Liver (tissue), 9 donors: ENCODE results near the gene CHMP5. TPM values are rescaled to one million over a fixed set of nuclear protein-coding genes. Genes with fewer than 3 reads are reported as not detected.

Experiments
- DNase-seq: peaks from one replicate; pipeline ENCODE4 v3.0.0-alpha.2; 2017; ENCODE audit warnings: low spot score
- H3K27ac ChIP-seq, 2 donors: one replicate each; pipeline ENCODE4 v1.7.0; 2013; ENCODE audit warnings: inconsistent platforms in 2 of 2, low read length in 2 of 2, control low read depth in 1 of 2, low read depth in 1 of 2, mild to moderate bottlenecking in 1 of 2
- H3K27me3 ChIP-seq, 4 donors: one replicate each; pipeline versions ENCODE4 v1.6.1 to v1.7.0; 2013; ENCODE audit warnings: low read length in 3 of 4, inconsistent platforms in 1 of 4, mild to moderate bottlenecking in 1 of 4, moderate library complexity in 1 of 4; ENCODE audit not compliant: control insufficient read depth in 4 of 4, insufficient read depth in 4 of 4
- H3K36me3 ChIP-seq, 4 donors: one replicate each; pipeline versions ENCODE4 v1.6.1 to v1.7.0; 2013; ENCODE audit warnings: low read length in 3 of 4, mild to moderate bottlenecking in 3 of 4, low read depth in 1 of 4, moderate library complexity in 1 of 4; ENCODE audit not compliant: control insufficient read depth in 4 of 4, insufficient read depth in 3 of 4
- H3K4me1 ChIP-seq, 4 donors: one replicate each; pipeline versions ENCODE4 v1.6.1 to v1.7.0; 2013; ENCODE audit warnings: low read length in 3 of 4, mild to moderate bottlenecking in 3 of 4, moderate library complexity in 1 of 4; ENCODE audit not compliant: control insufficient read depth in 4 of 4, insufficient read depth in 4 of 4
- H3K4me3 ChIP-seq, 3 donors: one replicate each; pipeline versions ENCODE4 v1.6.1 to v1.7.0; 2013; ENCODE audit warnings: low read length in 3 of 3, control low read depth in 1 of 3, low read depth in 1 of 3, mild to moderate bottlenecking in 1 of 3
- H3K9ac ChIP-seq, 2 donors: one replicate each; pipeline ENCODE4 v1.7.0; 2013; ENCODE audit warnings: low read length in 2 of 2, mild to moderate bottlenecking in 2 of 2, moderate library complexity in 2 of 2, control low read depth in 1 of 2, low read depth in 1 of 2
- H3K9me3 ChIP-seq, 4 donors: one replicate each; pipeline versions ENCODE4 v1.6.1 to v1.7.0; 2013; ENCODE audit warnings: low read length in 3 of 4; ENCODE audit not compliant: control insufficient read depth in 4 of 4
- EGR1 ChIP-seq, 2 donors: IDR thresholded peaks; 2 replicates each; pipeline ENCODE4 v1.6.1; 2016 to 2018; ENCODE audit warnings: antibody characterized with exemption in 2 of 2, low read depth in 2 of 2
- FOXA1 ChIP-seq: IDR thresholded peaks from 2 replicates; pipeline ENCODE4 v1.6.1; 2016; ENCODE audit warnings: antibody characterized with exemption
- FOXA2 ChIP-seq: IDR thresholded peaks from 2 replicates; pipeline ENCODE4 v1.6.1; 2016; ENCODE audit warnings: antibody characterized with exemption
- GABPA ChIP-seq, 2 donors: IDR thresholded peaks in 1 of 2; conservative IDR thresholded peaks in 1 of 2; 2 replicates each; pipeline ENCODE4 v1.6.1; 2016; ENCODE audit warnings: antibody characterized with exemption in 2 of 2, mild to moderate bottlenecking in 1 of 2, moderate library complexity in 1 of 2
- HNF4A ChIP-seq, 2 donors: conservative IDR thresholded peaks; 2 replicates each; pipeline ENCODE4 v1.6.1; 2016; ENCODE audit warnings: antibody characterized with exemption in 2 of 2, mild to moderate bottlenecking in 2 of 2
- HNF4G ChIP-seq: IDR thresholded peaks from 2 replicates; pipeline ENCODE4 v1.6.1; 2016; ENCODE audit warnings: antibody characterized with exemption
- JUND ChIP-seq, 2 donors: IDR thresholded peaks; 2 replicates each; pipeline ENCODE4 v1.6.1; 2016; ENCODE audit warnings: antibody characterized with exemption in 2 of 2
- NR2F2 ChIP-seq: IDR thresholded peaks from 2 replicates; pipeline ENCODE4 v1.6.1; 2016; ENCODE audit warnings: antibody characterized with exemption
- RAD21 ChIP-seq, 2 donors: IDR thresholded peaks; 2 replicates each; pipeline ENCODE4 v1.6.1; 2016; ENCODE audit warnings: antibody characterized with exemption in 2 of 2, mild to moderate bottlenecking in 2 of 2
- RXRA ChIP-seq, 2 donors: IDR thresholded peaks; 2 replicates each; pipeline ENCODE4 v1.6.1; 2017 to 2018; ENCODE audit warnings: antibody characterized with exemption in 2 of 2, mild to moderate bottlenecking in 1 of 2
- SP1 ChIP-seq: IDR thresholded peaks from 2 replicates; pipeline ENCODE4 v1.6.1; 2018; ENCODE audit warnings: antibody characterized with exemption, mild to moderate bottlenecking
- TAF1 ChIP-seq: conservative IDR thresholded peaks from 2 replicates; pipeline ENCODE4 v1.6.1; 2016; ENCODE audit warnings: antibody characterized with exemption, mild to moderate bottlenecking
- YY1 ChIP-seq: IDR thresholded peaks from 2 replicates; pipeline ENCODE4 v1.6.1; 2016; ENCODE audit warnings: antibody characterized with exemption, mild to moderate bottlenecking
- WGBS: extraction: QIAGEN DNeasy Blood & Tissue Kit; methylation state at CpG from one replicate; pipeline ENCODE4 v1.1.7; 2013; 5-methylcytosine and 5-hydroxymethylcytosine counted together
- polyA plus RNA-seq, 2 donors: library from polyadenylated mRNA; stranded (reverse) in 1 of 2; unstranded in 1 of 2; fragments of 200-250 nt in 1 of 2; fragments of >200 nt in 1 of 2; fragmentation: Nextera tagmentation in 1 of 2; extraction: Ambion mirVana in 1 of 2; gene quantifications; one replicate each; pipeline versions ENCODE4 v1.2.1 to v1.2.3, GENCODE V29; 2013 to 2015
- total RNA-seq, 2 donors: library from RNA; depleted of rRNA; stranded (reverse); fragments of >200 nt; gene quantifications; one replicate each; pipeline ENCODE4 v1.2.3, GENCODE V29; 2014
- TF ChIP-seq, protein P1 (sequence below): IDR thresholded peaks from 2 replicates; pipeline ENCODE4 v1.6.1; 2016; ENCODE audit warnings: antibody characterized with exemption
- TF ChIP-seq, protein P2 (sequence below): fragments of 150-350 bp; IDR thresholded peaks from 2 replicates; pipeline ENCODE4 v1.5.1; 2017; ENCODE audit warnings: improper control_type of control experiment, low read depth, low read length; ENCODE audit not compliant: missing input control
- TF ChIP-seq, protein P3 (sequence below): IDR thresholded peaks from 2 replicates; pipeline ENCODE4 v1.6.1; 2016; ENCODE audit warnings: antibody characterized with exemption
- TF ChIP-seq, protein P4 (sequence below): IDR thresholded peaks from 2 replicates; pipeline ENCODE4 v1.6.1; 2016; ENCODE audit warnings: antibody characterized with exemption, mild to moderate bottlenecking
- TF ChIP-seq, protein P5 (sequence below): IDR thresholded peaks from 2 replicates; pipeline ENCODE4 v1.6.1; 2016; ENCODE audit warnings: antibody characterized with exemption
- donor health status: healthy.
- donor health status: healthy.
- donor health status: healthy.
- donor health status: healthy.
- donor health status: healthy.

CHMP5 gene
- total and polyA plus RNA-seq, 4 donors = 23.2 to 34.8 (median 27.8) TPM

DNA sequence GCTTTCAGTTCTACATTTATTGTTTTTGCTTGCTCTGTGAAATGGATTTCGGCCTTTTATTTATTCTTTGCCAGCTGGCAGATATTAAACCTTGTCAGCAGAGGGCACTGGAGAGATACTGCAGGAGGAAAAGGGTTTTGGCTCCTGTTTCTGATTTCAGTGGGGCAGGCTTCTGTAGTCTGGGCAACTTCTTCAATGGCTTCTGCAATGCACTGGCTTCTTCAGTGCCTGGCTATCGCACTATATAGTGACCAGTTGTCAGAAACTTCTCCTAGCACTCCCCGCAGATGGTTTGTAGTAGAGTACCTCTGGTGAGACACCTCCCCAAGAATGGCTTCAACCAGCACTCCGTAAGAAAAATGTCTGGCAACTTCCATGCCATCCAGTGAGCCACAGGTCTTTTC, 22.2 kb downstream of the CHMP5 start:
- H3K27me3 ChIP-seq = no peaks in the 10 kb centered on the region
- H3K9me3 ChIP-seq = no peaks in the 10 kb centered on the region
- peak overlapping the region in 1 of 2 donors; percentile 36 for H3K9ac ChIP-seq
- H3K36me3 ChIP-seq = peaks cover 0 to 10% (median 8%) of the 10 kb centered on the region in 4 donors
- no peak for TF ChIP-seq TAF1
- peak in 1 of 2 donors; percentile 27 for TF ChIP-seq HNF4A (conservative IDR thresholded peaks at IDR 0.05)
- TF ChIP-seq HNF4G = peak; percentile 22
- TF ChIP-seq RXRA (IDR thresholded peaks at IDR 0.05) = no peak
- TF ChIP-seq, protein P1, sequence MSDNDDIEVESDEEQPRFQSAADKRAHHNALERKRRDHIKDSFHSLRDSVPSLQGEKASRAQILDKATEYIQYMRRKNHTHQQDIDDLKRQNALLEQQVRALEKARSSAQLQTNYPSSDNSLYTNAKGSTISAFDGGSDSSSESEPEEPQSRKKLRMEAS = no peak
- no peak for TF ChIP-seq EGR1 (IDR thresholded peaks at IDR 0.05; ENCODE audit: low read depth in 2 of 2)
- TF ChIP-seq, protein P2, sequence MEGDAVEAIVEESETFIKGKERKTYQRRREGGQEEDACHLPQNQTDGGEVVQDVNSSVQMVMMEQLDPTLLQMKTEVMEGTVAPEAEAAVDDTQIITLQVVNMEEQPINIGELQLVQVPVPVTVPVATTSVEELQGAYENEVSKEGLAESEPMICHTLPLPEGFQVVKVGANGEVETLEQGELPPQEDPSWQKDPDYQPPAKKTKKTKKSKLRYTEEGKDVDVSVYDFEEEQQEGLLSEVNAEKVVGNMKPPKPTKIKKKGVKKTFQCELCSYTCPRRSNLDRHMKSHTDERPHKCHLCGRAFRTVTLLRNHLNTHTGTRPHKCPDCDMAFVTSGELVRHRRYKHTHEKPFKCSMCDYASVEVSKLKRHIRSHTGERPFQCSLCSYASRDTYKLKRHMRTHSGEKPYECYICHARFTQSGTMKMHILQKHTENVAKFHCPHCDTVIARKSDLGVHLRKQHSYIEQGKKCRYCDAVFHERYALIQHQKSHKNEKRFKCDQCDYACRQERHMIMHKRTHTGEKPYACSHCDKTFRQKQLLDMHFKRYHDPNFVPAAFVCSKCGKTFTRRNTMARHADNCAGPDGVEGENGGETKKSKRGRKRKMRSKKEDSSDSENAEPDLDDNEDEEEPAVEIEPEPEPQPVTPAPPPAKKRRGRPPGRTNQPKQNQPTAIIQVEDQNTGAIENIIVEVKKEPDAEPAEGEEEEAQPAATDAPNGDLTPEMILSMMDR = peak; percentile 81
- TF ChIP-seq, protein P3, sequence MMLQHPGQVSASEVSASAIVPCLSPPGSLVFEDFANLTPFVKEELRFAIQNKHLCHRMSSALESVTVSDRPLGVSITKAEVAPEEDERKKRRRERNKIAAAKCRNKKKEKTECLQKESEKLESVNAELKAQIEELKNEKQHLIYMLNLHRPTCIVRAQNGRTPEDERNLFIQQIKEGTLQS = no peak
- peak; percentile 18 for TF ChIP-seq SP1
- no peak for TF ChIP-seq JUND (IDR thresholded peaks at IDR 0.05)
- peak; percentile 34 for TF ChIP-seq YY1
- no peak for TF ChIP-seq GABPA (IDR thresholded peaks at IDR 0.05 in 1 of 2, conservative IDR thresholded peaks at IDR 0.05 in 1 of 2)
- TF ChIP-seq, protein P4, sequence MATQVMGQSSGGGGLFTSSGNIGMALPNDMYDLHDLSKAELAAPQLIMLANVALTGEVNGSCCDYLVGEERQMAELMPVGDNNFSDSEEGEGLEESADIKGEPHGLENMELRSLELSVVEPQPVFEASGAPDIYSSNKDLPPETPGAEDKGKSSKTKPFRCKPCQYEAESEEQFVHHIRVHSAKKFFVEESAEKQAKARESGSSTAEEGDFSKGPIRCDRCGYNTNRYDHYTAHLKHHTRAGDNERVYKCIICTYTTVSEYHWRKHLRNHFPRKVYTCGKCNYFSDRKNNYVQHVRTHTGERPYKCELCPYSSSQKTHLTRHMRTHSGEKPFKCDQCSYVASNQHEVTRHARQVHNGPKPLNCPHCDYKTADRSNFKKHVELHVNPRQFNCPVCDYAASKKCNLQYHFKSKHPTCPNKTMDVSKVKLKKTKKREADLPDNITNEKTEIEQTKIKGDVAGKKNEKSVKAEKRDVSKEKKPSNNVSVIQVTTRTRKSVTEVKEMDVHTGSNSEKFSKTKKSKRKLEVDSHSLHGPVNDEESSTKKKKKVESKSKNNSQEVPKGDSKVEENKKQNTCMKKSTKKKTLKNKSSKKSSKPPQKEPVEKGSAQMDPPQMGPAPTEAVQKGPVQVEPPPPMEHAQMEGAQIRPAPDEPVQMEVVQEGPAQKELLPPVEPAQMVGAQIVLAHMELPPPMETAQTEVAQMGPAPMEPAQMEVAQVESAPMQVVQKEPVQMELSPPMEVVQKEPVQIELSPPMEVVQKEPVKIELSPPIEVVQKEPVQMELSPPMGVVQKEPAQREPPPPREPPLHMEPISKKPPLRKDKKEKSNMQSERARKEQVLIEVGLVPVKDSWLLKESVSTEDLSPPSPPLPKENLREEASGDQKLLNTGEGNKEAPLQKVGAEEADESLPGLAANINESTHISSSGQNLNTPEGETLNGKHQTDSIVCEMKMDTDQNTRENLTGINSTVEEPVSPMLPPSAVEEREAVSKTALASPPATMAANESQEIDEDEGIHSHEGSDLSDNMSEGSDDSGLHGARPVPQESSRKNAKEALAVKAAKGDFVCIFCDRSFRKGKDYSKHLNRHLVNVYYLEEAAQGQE = no peak
- TF ChIP-seq FOXA1 = no peak
- TF ChIP-seq NR2F2 = no peak
- TF ChIP-seq FOXA2 = no peak
- TF ChIP-seq RAD21 (IDR thresholded peaks at IDR 0.05) = peak; percentile 93
- TF ChIP-seq, protein P5, sequence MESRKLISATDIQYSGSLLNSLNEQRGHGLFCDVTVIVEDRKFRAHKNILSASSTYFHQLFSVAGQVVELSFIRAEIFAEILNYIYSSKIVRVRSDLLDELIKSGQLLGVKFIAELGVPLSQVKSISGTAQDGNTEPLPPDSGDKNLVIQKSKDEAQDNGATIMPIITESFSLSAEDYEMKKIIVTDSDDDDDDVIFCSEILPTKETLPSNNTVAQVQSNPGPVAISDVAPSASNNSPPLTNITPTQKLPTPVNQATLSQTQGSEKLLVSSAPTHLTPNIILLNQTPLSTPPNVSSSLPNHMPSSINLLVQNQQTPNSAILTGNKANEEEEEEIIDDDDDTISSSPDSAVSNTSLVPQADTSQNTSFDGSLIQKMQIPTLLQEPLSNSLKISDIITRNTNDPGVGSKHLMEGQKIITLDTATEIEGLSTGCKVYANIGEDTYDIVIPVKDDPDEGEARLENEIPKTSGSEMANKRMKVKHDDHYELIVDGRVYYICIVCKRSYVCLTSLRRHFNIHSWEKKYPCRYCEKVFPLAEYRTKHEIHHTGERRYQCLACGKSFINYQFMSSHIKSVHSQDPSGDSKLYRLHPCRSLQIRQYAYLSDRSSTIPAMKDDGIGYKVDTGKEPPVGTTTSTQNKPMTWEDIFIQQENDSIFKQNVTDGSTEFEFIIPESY = no peak
- H3K27ac ChIP-seq = peak overlapping the region in 1 of 2 donors; percentile 45
- H3K4me1 ChIP-seq = peaks cover 9 to 26% (median 13%) of the 10 kb centered on the region in 4 donors
- no peak overlapping the region for H3K4me3 ChIP-seq
- WGBS = 45% methylated on average over 4 of the region's 4 CpGs
- no peak for DNase-seq
